Endothelial cell of umbilical vein (primary cell): ENCODE measurements around the gene SMCO3. TPM values are rescaled to one million over a fixed set of nuclear protein-coding genes. Genes with fewer than 3 reads are reported as not detected.

ENCODE experiments used
- BruUV-seq: library from RNA; stranded (reverse); fragments of 400-500 nt; replicated peaks from 2 replicates; lab custom pipeline; 2021; lab: Mats Ljungman, UMichigan
- CTCF ChIA-PET: fragments of 300-600, 350-600 bp; sonication (Branson Sonifier 250); formaldehyde crosslinking; loops from one replicate; lab custom pipeline; 2021; ENCODE audit warnings: antibody characterized with exemption, inconsistent platforms; lab: Charles Lee
- POLR2A ChIA-PET: fragments of 300-600, 350-600 bp; sonication (Branson Sonifier 250); formaldehyde crosslinking; loops from one replicate; lab custom pipeline; 2021; ENCODE audit warnings: antibody characterized with exemption, inconsistent platforms; lab: Charles Lee
- DNase-seq: peaks from one replicate; pipeline ENCODE4 v3.0.0-alpha.2; 2011; ENCODE audit warnings: low read depth, low spot score
- FAIRE-seq: peaks from 2 replicates; lab custom pipeline; 2011; peaks lifted over from hg19 to GRCh38; lab: Jason Lieb, UNC
- H2AFZ ChIP-seq: 2 replicates; pipeline ENCODE4 v1.6.0; 2012; ENCODE audit warnings: low read depth, low read length, control low read depth, inconsistent platforms
- H3K27ac ChIP-seq: 2 replicates; pipeline ENCODE4 v1.5.1; 2011; ENCODE audit warnings: low read depth, mild to moderate bottlenecking, control low read depth, low read length, moderate library complexity; ENCODE audit not compliant: insufficient read depth
- H3K27me3 ChIP-seq, 2 experiments: 2 replicates each; pipeline versions ENCODE4 v1.6.0 to v1.6.1; 2011; ENCODE audit warnings: low read length in 2 of 2, mixed read lengths in 1 of 2; ENCODE audit not compliant: control insufficient read depth in 2 of 2, insufficient read depth in 2 of 2
- H3K36me3 ChIP-seq, 2 experiments: 2 replicates in 1 of 2; 3 replicates in 1 of 2; pipeline ENCODE4 v1.5.1; 2011; ENCODE audit warnings: low read length in 2 of 2, mild to moderate bottlenecking in 1 of 2, moderate library complexity in 1 of 2; ENCODE audit not compliant: control insufficient read depth in 2 of 2, insufficient read depth in 2 of 2; ENCODE audit errors: extremely low read depth in 1 of 2
- H3K4me1 ChIP-seq: 3 replicates; pipeline ENCODE4 v1.5.1; 2011; ENCODE audit warnings: mild to moderate bottlenecking, low read length; ENCODE audit not compliant: control insufficient read depth, insufficient read depth; ENCODE audit errors: extremely low read depth
- H3K4me2 ChIP-seq: 2 replicates; pipeline ENCODE4 v1.6.1; 2011; ENCODE audit warnings: low read length, control low read depth, mixed read lengths; ENCODE audit not compliant: insufficient read depth
- H3K4me3 ChIP-seq, 3 experiments: fragments of 200-600 bp in 1 of 3; sonication (generic), shearing (Covaris generic) in 1 of 3; replicated peaks in 1 of 3; 2 replicates each; pipeline ENCODE4 v1.5.1; 2011 to 2016; ENCODE audit warnings: control low read depth in 3 of 3, low read length in 3 of 3, mild to moderate bottlenecking in 2 of 3, inconsistent platforms in 1 of 3, low read depth in 1 of 3, moderate library complexity in 1 of 3; ENCODE audit not compliant: insufficient read depth in 1 of 3
- H3K79me2 ChIP-seq: 2 replicates; pipeline ENCODE4 v1.6.0; 2012; ENCODE audit warnings: low read length, inconsistent platforms; ENCODE audit not compliant: control insufficient read depth, insufficient read depth
- H3K9ac ChIP-seq: replicated peaks from 2 replicates; pipeline ENCODE3; 2011; ENCODE audit warnings: low read length, control low read depth; ENCODE audit not compliant: insufficient read depth; ENCODE audit errors: extremely low read depth
- H3K9me1 ChIP-seq: replicated peaks from 3 replicates; pipeline ENCODE4 v1.6.0; 2011; ENCODE audit warnings: mild to moderate bottlenecking, low read length; ENCODE audit not compliant: control insufficient read depth, insufficient read depth; ENCODE audit errors: extremely low read depth
- H3K9me3 ChIP-seq: replicated peaks from 2 replicates; pipeline ENCODE4 v1.5.1; 2012; ENCODE audit warnings: low read length, inconsistent platforms; ENCODE audit not compliant: control insufficient read depth, insufficient read depth
- H4K20me1 ChIP-seq: replicated peaks from 2 replicates; pipeline ENCODE3; 2011; ENCODE audit warnings: mild to moderate bottlenecking, low read length; ENCODE audit not compliant: control insufficient read depth, insufficient read depth; ENCODE audit errors: extremely low read depth
- CTCF ChIP-seq, 2 donors: IDR thresholded peaks; 1 replicate in 1 of 2; 2 replicates in 1 of 2; pipeline ENCODE4 v1.5.1; 2011; ENCODE audit warnings: low read length in 2 of 2, mild to moderate bottlenecking in 2 of 2, moderate library complexity in 2 of 2, control low read depth in 1 of 2, inconsistent platforms in 1 of 2, low read depth in 1 of 2; ENCODE audit not compliant: insufficient read depth in 1 of 2; ENCODE audit errors: extremely low read depth in 1 of 2
- EZH2 ChIP-seq: IDR thresholded peaks from 2 replicates; pipeline ENCODE4 v1.6.1; 2012; ENCODE audit warnings: borderline replicate concordance, low read depth, mild to moderate bottlenecking, moderate library complexity, low read length, inconsistent platforms; ENCODE audit not compliant: severe bottlenecking
- FOS ChIP-seq: IDR thresholded peaks from 2 replicates; pipeline ENCODE4 v1.6.1; 2011; ENCODE audit warnings: mild to moderate bottlenecking, low read length, moderate library complexity, borderline replicate concordance; ENCODE audit not compliant: insufficient read depth
- GATA2 ChIP-seq: IDR thresholded peaks from 2 replicates; pipeline ENCODE4 v1.7.0; 2011; ENCODE audit warnings: low read depth, mild to moderate bottlenecking, moderate library complexity, mixed read lengths, low read length; ENCODE audit not compliant: insufficient read length, insufficient read depth
- JUN ChIP-seq: IDR thresholded peaks from 2 replicates; pipeline ENCODE4 v1.6.1; 2011; ENCODE audit warnings: borderline replicate concordance, low read depth; ENCODE audit not compliant: insufficient read length, insufficient read depth
- MAX ChIP-seq: IDR thresholded peaks from 2 replicates; pipeline ENCODE4 v1.6.1; 2011; ENCODE audit not compliant: insufficient read depth, insufficient read length
- MYC ChIP-seq: IDR thresholded peaks from one replicate; pipeline ENCODE4 v1.6.1; 2011; ENCODE audit warnings: mild to moderate bottlenecking, low read depth, low read length
- POLR2A ChIP-seq: IDR thresholded peaks from 2 replicates; pipeline ENCODE4 v1.6.1; 2012; ENCODE audit warnings: low read depth, mild to moderate bottlenecking, control low read depth, low read length
- POLR2AphosphoS5 ChIP-seq: IDR thresholded peaks from 2 replicates; pipeline ENCODE4 v1.6.1; 2012; ENCODE audit warnings: low read depth, mild to moderate bottlenecking, control low read depth, low read length, moderate library complexity; ENCODE audit not compliant: insufficient read depth
- dilution Hi-C: fragments of 300-500 bp; cut with MboI; formaldehyde crosslinking; loops from one replicate; pipeline ENCODE4 v1.15.0; 2019; ENCODE audit warnings: low sequenced_read_pairs; ENCODE audit not compliant: extremely low pct_ligation_motif_present
- intact Hi-C: fragments of 100-400 bp; cut with micrococcal nuclease; formaldehyde crosslinking; loops from one replicate; pipeline ENCODE4 v1.10.0; 2022
- polyA plus RNA-seq, 4 experiments: library from polyadenylated mRNA; depleted of rRNA in 3 of 4; stranded (reverse) in 3 of 4; unstranded in 1 of 4; fragments of >200 nt; gene quantifications; 2 replicates each; pipeline versions ENCODE4 v1.2.1 to v1.2.3, GENCODE V29; 2011 to 2012; ENCODE audit warnings: missing spikeins in 1 of 4
- total RNA-seq: library from RNA; stranded (reverse); gene quantifications from 2 replicates; pipeline ENCODE4 v1.2.3, GENCODE V29; 2021

Gene SMCO3
- total and polyA plus RNA-seq, 2 donors (not counting 3 experiments of a cell fraction or from before 2014, with no cell fraction given), result 0.33 to 0.35 TPM

- ChIA-PET CTCF (interaction anchor here (0.7 to 3.3 kb wide), 12 partner anchors 12 to 532 kb away, joined by 3 to 22 read pairs (median 5); partner anchors contain the start of genes C12orf60, RERG and WBP11), POLR2A (interaction anchor here (0.7 to 2.0 kb wide), 4 partner anchors 9 to 35 kb away, joined by 3 to 12 read pairs (median 4); partner anchors contain the start of genes C12orf60 and WBP11)
- Histone ChIP-seq H3K79me2 (peaks cover 7% of the 10 kb centered on the region), H3K9ac (peak overlapping the region; percentile 73), H2AFZ (peak overlapping the region; percentile 52), H3K9me3 (no peaks in the 10 kb centered on the region), H3K4me1 (peaks cover 7% of the 10 kb centered on the region), H4K20me1 (no peaks in the 10 kb centered on the region), H3K9me1 (no peaks in the 10 kb centered on the region), H3K27me3 (no peaks in the 10 kb centered on the region), H3K4me2 (peak overlapping the region; percentile 59), H3K27ac (peak overlapping the region; percentile 91), H3K36me3 (no peaks in the 10 kb centered on the region), H3K4me3 (peak overlapping the region; percentile 22 to 82 (median 70))
- DNase-seq (peak; percentile 77), FAIRE-seq (peak; percentile 65)
- dilution Hi-C loops, result no loop called here
- TF ChIP-seq JUN (no peak), GATA2 (no peak), POLR2A (peak; percentile 25), EZH2 (no peak), CTCF (IDR thresholded peaks at IDR 0.05; ENCODE audit: extremely low read depth in 1 of 2, insufficient read depth in 1 of 2, low read depth in 1 of 2, low read length in 2 of 2) (peak; percentile 73 to 87), MAX (no peak), FOS (no peak), MYC (no peak), POLR2AphosphoS5 (no peak)
- no TSS peak for BruUV-seq
- intact Hi-C loops, result loop anchor here (1.0 to 5.0 kb wide), 7 partner anchors 75 to 1112 kb away; partner anchors contain the start of genes ATF7IP, MGP and STRAP
Measured at GRCh38 chr12:14769969-14770495, 44.0 kb downstream of the SMCO3 start.
